Gastrocnemius medialis (tissue), 4 donors: ENCODE data around the gene RNF213.

Source experiments
- CTCF ChIP-seq, 5 experiments: fragments of 450-650 bp in 3 of 5; fragments of 200-600 bp in 2 of 5; sonication (generic) in 2 of 5; IDR thresholded peaks in 4 of 5; conservative IDR thresholded peaks in 1 of 5; 1 replicate in 4 of 5; 2 replicates in 1 of 5; pipeline ENCODE4 v1.5.1; 2016 to 2019; ENCODE audit warnings: antibody characterized with exemption in 5 of 5, mild to moderate bottlenecking in 3 of 5, moderate library complexity in 3 of 5
- POLR2A ChIP-seq, 2 donors: fragments of 450-650 bp; IDR thresholded peaks; one replicate each; pipeline ENCODE4 v1.6.1; 2017; ENCODE audit warnings: antibody characterized with exemption in 2 of 2, mild to moderate bottlenecking in 2 of 2, moderate library complexity in 2 of 2

GRCh38 chr17:80247561-80247960 is 13.1 kb upstream of the RNF213 start:
- no peak for TF ChIP-seq CTCF (IDR thresholded peaks at IDR 0.05 in 4 of 5, conservative IDR thresholded peaks at IDR 0.05 in 1 of 5)
- no peak for TF ChIP-seq POLR2A (IDR thresholded peaks at IDR 0.05)
